Right forelimb (tissue), 1 donor: Measurements from ENCODE around the gene TRIM16.
"Not testable (repeated sequence)": the region's sequence is repeated elsewhere in the genome, so short reads cannot be mapped to it uniquely, and the experiment has no call there.

Experiments used
- DNase-seq: peaks from one replicate; pipeline ENCODE4 v3.0.0-alpha.2; 2018

The TRIM16 gene

DNA sequence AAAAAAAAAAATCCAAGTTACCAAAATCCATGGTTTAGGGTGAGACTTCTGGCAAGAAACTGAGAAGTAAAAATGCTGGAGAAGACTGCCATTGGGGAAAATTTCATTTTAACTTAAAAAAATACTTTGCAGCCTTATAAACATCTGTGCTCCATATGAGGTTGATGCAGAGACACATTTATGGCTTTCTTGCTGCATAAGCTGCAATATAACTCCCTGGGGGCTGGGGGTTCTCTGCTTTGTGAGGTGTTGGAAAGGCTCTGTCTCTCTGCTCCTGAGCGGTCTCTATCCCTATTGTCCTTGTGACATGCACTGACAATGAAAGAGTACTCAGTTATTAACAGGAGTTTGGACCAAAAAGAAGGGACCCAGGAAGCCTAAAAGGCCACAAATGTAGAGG is 71.0 kb downstream of the TRIM16 start:
- DNase-seq, result not testable (repeated sequence)

- DNase-seq, result not testable (repeated sequence)
Measured at GRCh38 chr17:15592960-15593359, 91.2 kb downstream of the TRIM16 start.

GRCh38 chr17:15591986-15592385 is 92.1 kb downstream of the TRIM16 start:
- DNase-seq, result not testable (repeated sequence)

- not testable (repeated sequence) for DNase-seq
Measured at GRCh38 chr17:15590844-15591243, 93.3 kb downstream of the TRIM16 start.

DNA sequence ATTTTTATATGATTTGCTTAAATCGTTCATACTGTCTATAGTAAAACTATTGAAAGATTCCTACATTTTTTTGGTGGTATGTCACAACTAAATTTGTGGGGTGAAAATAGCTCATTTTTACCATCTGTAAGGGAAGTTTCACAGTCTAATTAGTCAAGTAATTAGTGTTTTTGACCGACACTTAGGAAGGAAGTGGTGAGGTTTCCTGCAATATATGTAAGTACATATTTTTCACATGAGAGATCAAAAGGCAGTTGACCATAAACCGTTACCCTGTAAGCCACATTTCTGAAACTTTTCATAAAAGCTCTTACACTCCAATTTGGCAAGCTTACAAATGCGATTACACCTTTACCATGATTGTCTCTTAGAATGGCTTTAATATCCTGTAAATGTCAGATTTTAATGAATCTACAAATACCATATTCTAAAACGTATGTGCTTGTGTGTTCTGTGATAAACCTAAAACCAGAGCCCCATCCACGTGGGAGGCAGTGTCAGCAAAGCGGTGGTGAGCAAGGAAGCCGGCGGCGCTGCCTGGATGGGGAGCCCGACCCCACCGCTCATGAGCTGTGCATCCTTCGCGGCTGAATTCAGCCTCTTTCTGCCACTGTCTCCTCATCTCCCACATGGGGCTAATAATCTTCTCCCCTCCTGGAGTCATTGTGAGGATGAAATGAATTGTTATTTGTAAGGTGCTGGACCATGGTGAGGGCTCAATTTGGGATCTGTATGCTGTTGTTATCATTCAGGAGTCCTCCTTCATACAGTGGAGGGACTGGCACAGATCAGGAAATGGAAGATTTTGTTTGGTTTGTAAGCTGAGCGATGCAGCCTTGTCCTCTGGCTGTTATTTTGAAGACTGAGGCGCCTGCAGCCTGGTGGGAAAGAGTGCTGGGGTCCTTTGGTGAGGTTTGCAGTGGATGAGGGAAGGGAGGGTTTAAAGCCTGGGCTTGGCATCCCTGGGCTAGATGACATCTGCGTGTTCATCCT is 94.3 kb downstream of the TRIM16 start:
- not testable (repeated sequence) for DNase-seq

DNA sequence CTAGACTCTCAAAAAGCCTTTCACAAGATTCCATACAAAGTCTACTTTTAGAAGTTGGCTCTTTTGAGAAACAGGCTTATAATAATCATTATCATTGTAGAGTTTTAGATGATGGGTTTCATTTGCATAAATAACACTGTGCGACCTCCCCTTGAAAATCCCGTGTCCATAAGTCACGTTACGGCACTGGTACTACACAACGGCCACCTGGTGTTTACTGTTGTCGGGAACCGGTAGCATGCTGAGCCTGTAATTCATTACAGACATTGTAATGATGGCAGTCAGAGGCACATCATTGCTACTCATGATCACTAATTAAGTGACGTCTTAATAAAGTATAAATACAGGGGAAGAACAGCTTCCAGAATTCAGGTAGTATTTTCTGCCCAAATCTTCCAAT is 96.1 kb downstream of the TRIM16 start:
- DNase-seq, result not testable (repeated sequence)

- not testable (repeated sequence) for DNase-seq
Measured at GRCh38 chr17:15583313-15583712, 100.8 kb downstream of the TRIM16 start.

DNA sequence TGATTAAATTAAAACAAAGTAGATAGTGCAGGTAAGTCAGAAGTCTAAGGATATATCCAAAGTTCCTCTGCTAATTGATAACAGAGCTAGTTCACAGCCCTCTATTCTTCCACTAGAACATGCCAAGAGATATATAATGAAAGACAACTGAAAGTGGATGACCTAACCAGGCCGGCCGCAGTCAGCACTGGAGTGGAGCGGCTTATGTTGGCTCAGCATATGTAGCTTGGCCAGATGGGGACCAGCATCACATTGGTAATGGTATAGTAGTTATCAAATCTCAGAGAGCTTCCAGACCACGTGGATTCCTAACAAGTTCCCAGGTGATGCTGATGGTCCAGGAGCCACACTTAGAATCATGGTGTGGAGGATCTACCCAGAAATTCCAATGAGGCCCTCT is 102.6 kb downstream of the TRIM16 start:
- DNase-seq, result not testable (repeated sequence)
